ENCODE measurements around the gene OR10A3. TPM values are rescaled to one million over a fixed set of nuclear protein-coding genes. Genes with fewer than 3 reads are reported as not detected.

Gene OR10A3
- total RNA-seq, 6 donors from 2014 or later, result not detected

GRCh38 chr11:7898666-7899283 lies 42.7 kb downstream of the OR10A3 start:
- no peak overlapping the region for H3K4me3 ChIP-seq
- no peaks in the 10 kb centered on the region for H3K9me3 ChIP-seq
- DNase-seq (no peak), ATAC-seq (ENCODE audit: low FRiP score in 2 of 2) (no peak)
- no peaks in the 10 kb centered on the region for H3K27me3 ChIP-seq
- WGBS, 2 donors, result 80 to 81% methylated on average over 5 of the region's 5 CpGs
- no peak overlapping the region for H3K27ac ChIP-seq
- peaks cover 0 to under 1% (median 0%) of the 10 kb centered on the region in 4 donors for H3K4me1 ChIP-seq
- TF ChIP-seq POLR2AphosphoS5 (IDR thresholded peaks at IDR 0.05) (no peak), EP300 (IDR thresholded peaks at IDR 0.05) (no peak)
- H3K36me3 ChIP-seq, result no peaks in the 10 kb centered on the region

- Histone ChIP-seq H3K36me3 (no peaks in the 10 kb centered on the region), H3K4me1 (peaks cover 0 to 13% (median 4%) of the 10 kb centered on the region in 4 donors), H3K4me3 (no peak overlapping the region), H3K9me3 (no peaks in the 10 kb centered on the region), H3K27me3 (no peaks in the 10 kb centered on the region), H3K27ac (no peak overlapping the region)
- 38 to 43% methylated on average over 1 of the region's 1 CpG for WGBS, 2 donors
- no peak for ATAC-seq (ENCODE audit: low FRiP score in 2 of 2)
- DNase-seq, result no peak
- TF ChIP-seq POLR2A (IDR thresholded peaks at IDR 0.05) (no peak), CTCF (IDR thresholded peaks at IDR 0.05) (no peak), POLR2AphosphoS5 (IDR thresholded peaks at IDR 0.05) (no peak)
Measured at GRCh38 chr11:7896009-7896785, 45.3 kb downstream of the OR10A3 start.

- 36 to 47% methylated on average over 3 of the region's 3 CpGs for whole genome bisulfite sequencing, 2 donors
- no peak for TF ChIP-seq POLR2A (IDR thresholded peaks at IDR 0.05)
- no peak for TF ChIP-seq EP300 (IDR thresholded peaks at IDR 0.05)
- no peak for TF ChIP-seq CTCF (IDR thresholded peaks at IDR 0.05)
- TF ChIP-seq POLR2AphosphoS5 (IDR thresholded peaks at IDR 0.05), result no peak
- no peaks in the 10 kb centered on the region for H3K9me3 ChIP-seq
- H3K4me3 ChIP-seq, result no peak overlapping the region
- no peaks in the 10 kb centered on the region for H3K27me3 ChIP-seq
- no peak for ATAC-seq (ENCODE audit: low FRiP score in 2 of 2)
- peaks cover 0 to 13% (median 4%) of the 10 kb centered on the region in 4 donors for H3K4me1 ChIP-seq
- no peaks in the 10 kb centered on the region for H3K36me3 ChIP-seq
- DNase-seq, result no peak
- no peak overlapping the region for H3K27ac ChIP-seq
Measured at GRCh38 chr11:7894251-7894650, 47.3 kb downstream of the OR10A3 start.

DNA sequence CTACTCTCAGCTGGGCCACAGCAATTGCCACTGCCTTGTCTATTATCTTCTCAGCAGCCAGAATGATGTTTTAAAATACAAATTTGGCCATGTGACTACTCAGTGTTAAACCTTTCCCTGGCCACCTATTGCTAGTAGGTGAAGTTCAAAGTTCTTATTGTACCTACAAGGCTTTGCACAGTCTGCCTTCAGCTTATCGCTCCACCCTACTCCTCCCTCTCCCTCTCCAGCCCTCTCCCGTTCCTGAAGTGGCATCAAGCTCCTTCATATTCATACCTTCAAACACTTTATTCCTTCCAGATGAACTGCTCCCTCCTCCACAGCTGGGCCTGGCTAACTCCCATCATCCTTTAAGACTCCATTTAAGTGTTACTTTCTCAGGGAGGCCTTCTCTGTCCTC lies 47.7 kb downstream of the OR10A3 start:
- Histone ChIP-seq H3K9me3 (no peaks in the 10 kb centered on the region), H3K4me3 (no peak overlapping the region), H3K4me1 (peaks cover 0 to 13% (median 4%) of the 10 kb centered on the region in 4 donors), H3K27me3 (no peaks in the 10 kb centered on the region), H3K27ac (peak overlapping the region in 1 of 4 donors; percentile 50), H3K36me3 (no peaks in the 10 kb centered on the region)
- DNase-seq (peak in 1 of 2 donors; percentile 33), ATAC-seq (ENCODE audit: low FRiP score in 2 of 2) (peak; percentile 18 to 80)
- TF ChIP-seq POLR2AphosphoS5 (IDR thresholded peaks at IDR 0.05), result no peak
- no peak for TF ChIP-seq POLR2A (IDR thresholded peaks at IDR 0.05)
- 60 to 71% methylated on average over 2 of the region's 2 CpGs for WGBS, 2 donors

GRCh38 chr11:7892840-7893254 lies 48.7 kb downstream of the OR10A3 start:
- no peak for DNase-seq

More at GRCh38 chr11:7892840-7893254, 48.7 kb downstream of the OR10A3 start:
- peaks cover 0 to 13% (median 4%) of the 10 kb centered on the region in 4 donors for H3K4me1 ChIP-seq
- no peaks in the 10 kb centered on the region for H3K27me3 ChIP-seq
- WGBS, 2 donors, result 3 to 8% methylated on average over 2 of the region's 2 CpGs
- H3K36me3 ChIP-seq, result no peaks in the 10 kb centered on the region
- no peak for TF ChIP-seq EP300 (IDR thresholded peaks at IDR 0.05)
- no peak for TF ChIP-seq POLR2AphosphoS5 (IDR thresholded peaks at IDR 0.05)
- no peak for TF ChIP-seq POLR2A (IDR thresholded peaks at IDR 0.05)
- peak; percentile 35 to 81 (median 58) for TF ChIP-seq CTCF (IDR thresholded peaks at IDR 0.05)
- H3K4me3 ChIP-seq, result no peak overlapping the region
- peak overlapping the region in 2 of 4 donors; percentile 17 to 50 for H3K27ac ChIP-seq
- peak; percentile 64 to 81 for ATAC-seq (ENCODE audit: low FRiP score in 2 of 2)
- no peaks in the 10 kb centered on the region for H3K9me3 ChIP-seq

Data from upper lobe of left lung (tissue), 6 donors.